PC-3 (cell line): Measurements from ENCODE around the gene GDA.

Experiments used
- CTCF ChIP-seq: fragments of 300-600 bp; sonication (generic); conservative IDR thresholded peaks from 2 replicates; pipeline ENCODE4 v1.5.1; 2017; ENCODE audit warnings: antibody characterized with exemption, low read depth, mild to moderate bottlenecking, low read length
- EZH2 ChIP-seq: fragments of 300-600 bp; sonication (generic); IDR thresholded peaks from one replicate; pipeline ENCODE4 v1.6.1; 2017; ENCODE audit warnings: antibody characterized with exemption, mild to moderate bottlenecking, low read length; ENCODE audit not compliant: unreplicated experiment
- EZH2phosphoT487 ChIP-seq: fragments of 300-600 bp; sonication (generic); IDR thresholded peaks from 2 replicates; pipeline ENCODE4 v1.6.1; 2018; ENCODE audit warnings: mild to moderate bottlenecking, antibody characterized with exemption, low read length, borderline replicate concordance

DNA sequence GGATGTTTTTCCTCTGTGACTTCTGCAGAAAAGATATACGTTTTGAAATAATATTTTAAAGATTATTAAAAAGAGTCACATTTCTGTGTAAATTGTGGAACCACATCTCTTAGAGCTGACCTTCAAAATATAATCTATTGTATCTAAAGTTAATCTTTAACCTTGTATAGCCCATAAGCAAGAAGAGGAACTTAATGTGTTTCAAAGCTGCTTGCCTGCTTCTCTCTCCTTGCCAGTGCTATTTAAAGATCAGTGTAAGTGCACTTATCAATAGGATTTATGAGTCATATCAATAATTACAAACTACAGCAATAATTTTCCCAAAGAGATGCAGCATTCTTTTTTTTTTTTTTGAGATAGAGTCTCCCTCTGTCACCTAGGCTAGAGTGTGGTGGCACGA, 29.4 kb upstream of the GDA start:
- no peak for TF ChIP-seq CTCF
- no peak for TF ChIP-seq EZH2
- no peak for TF ChIP-seq EZH2phosphoT487
